Adrenal gland (tissue), 5 donors: ENCODE data around the gene GPATCH8.

Source experiments
- CTCF ChIP-seq, 6 experiments: fragments of 450-650 bp in 4 of 6; fragments of 200-600 bp in 2 of 6; sonication (generic) in 1 of 6; IDR thresholded peaks; 1 replicate in 5 of 6; 2 replicates in 1 of 6; pipeline versions ENCODE4 v1.5.1 to v1.8.0; 2016 to 2021; ENCODE audit warnings: antibody characterized with exemption in 6 of 6, mild to moderate bottlenecking in 2 of 6, moderate library complexity in 1 of 6
- POLR2A ChIP-seq, 2 donors: fragments of 450-650 bp; IDR thresholded peaks; one replicate each; pipeline ENCODE4 v1.6.1; 2017; ENCODE audit warnings: antibody characterized with exemption in 2 of 2, mild to moderate bottlenecking in 2 of 2, moderate library complexity in 1 of 2
- donor health status: DM: no; HTN: no; CAD: no.

GRCh38 chr17:44361292-44362260 lies 141.6 kb downstream of the GPATCH8 start:
- TF ChIP-seq CTCF (IDR thresholded peaks at IDR 0.05) (no peak), POLR2A (IDR thresholded peaks at IDR 0.05) (no peak)
